Measurements from ENCODE around the gene EZR. TPM values are rescaled to one million over a fixed set of nuclear protein-coding genes. Genes with fewer than 3 reads are reported as not detected.

Gene EZR
- polyA plus RNA-seq, 3 donors = 68.1 to 95.8 (median 86.3) TPM

- peaks cover 47 to 74% of the 10 kb centered on the region in 2 donors for H3K4me1 ChIP-seq (ENCODE audit: control insufficient read depth in 1 of 2, insufficient read depth in 2 of 2, low read length in 2 of 2)
- 16% methylated on average over 4 of the region's 5 CpGs for WGBS (ENCODE audit: insufficient coverage)
- peak overlapping the region; percentile 9 for H3K4me2 ChIP-seq (replicated peaks; ENCODE audit: extremely low read depth, low read length, poor library complexity, severe bottlenecking)
- H3K9me3 ChIP-seq (replicated peaks in 1 of 2; ENCODE audit: control insufficient read depth in 1 of 2, insufficient read depth in 1 of 2, low read length in 2 of 2) = no peaks in the 10 kb centered on the region
- TF ChIP-seq CTCF (IDR thresholded peaks at IDR 0.05) = no peak
- peaks cover 100% of the 10 kb centered on the region for H3K79me2 ChIP-seq (ENCODE audit: insufficient read depth, low read length)
- peak in 1 of 3 donors; percentile 20 for DNase-seq
- Mint-ChIP-seq H3K4me3 (peak overlapping the region; percentile 29 to 63), H3K4me1 (peaks cover 76% of the 10 kb centered on the region), H3K27me3 (ENCODE audit: low read depth in 3 of 3) (no peaks in the 10 kb centered on the region), H3K36me3 (peaks cover 79 to 85% of the 10 kb centered on the region in 2 donors), H3K27ac (peak overlapping the region in 6 of 7 donors; percentile 23 to 85 (median 72)), H3K9me3 (peaks cover 0 to 3% (median 0%) of the 10 kb centered on the region in 7 donors)
- intact Hi-C loops (cut with micrococcal nuclease) = no loop called here
- no peak overlapping the region for H3K9ac ChIP-seq (ENCODE audit: insufficient read depth, low read length, poor library complexity, severe bottlenecking)
- H2AFZ ChIP-seq (ENCODE audit: insufficient read depth, low read depth, low read length, poor library complexity, severe bottlenecking) = no peak overlapping the region
- H3K4me3 ChIP-seq (replicated peaks in 1 of 3; ENCODE audit: low read depth in 2 of 3, low read length in 3 of 3) = peak overlapping the region in 1 of 3 experiments; percentile 7
- peak overlapping the region in 1 of 2 donors; percentile 50 for H3K27ac ChIP-seq (ENCODE audit: low read depth in 1 of 2, low read length in 2 of 2)
- peaks cover 98% of the 10 kb centered on the region for H4K20me1 ChIP-seq (ENCODE audit: insufficient read depth, low read length)
- H3K27me3 ChIP-seq (ENCODE audit: control insufficient read depth in 2 of 2, insufficient read depth in 2 of 2, low read length in 2 of 2) = no peaks in the 10 kb centered on the region
- H3K36me3 ChIP-seq (replicated peaks in 1 of 2; ENCODE audit: control insufficient read depth in 1 of 2, insufficient read depth in 2 of 2, low read length in 2 of 2) = peaks cover 15 to 56% of the 10 kb centered on the region in 2 donors
Observed at GRCh38 chr6:158812611-158813010, 6.6 kb downstream of the EZR start.

GRCh38 chr6:158810155-158811095 is 8.7 kb downstream of the EZR start:
- Histone ChIP-seq H3K36me3 (replicated peaks in 1 of 2; ENCODE audit: control insufficient read depth in 1 of 2, insufficient read depth in 2 of 2, low read length in 2 of 2) (peaks cover 15 to 60% of the 10 kb centered on the region in 2 donors), H3K27ac (ENCODE audit: low read depth in 1 of 2, low read length in 2 of 2) (no peak overlapping the region), H3K79me2 (ENCODE audit: insufficient read depth, low read length) (peaks cover 100% of the 10 kb centered on the region), H3K9me3 (replicated peaks in 1 of 2; ENCODE audit: control insufficient read depth in 1 of 2, insufficient read depth in 1 of 2, low read length in 2 of 2) (no peaks in the 10 kb centered on the region), H3K4me2 (replicated peaks; ENCODE audit: extremely low read depth, low read length, poor library complexity, severe bottlenecking) (no peak overlapping the region), H3K9ac (ENCODE audit: insufficient read depth, low read length, poor library complexity, severe bottlenecking) (no peak overlapping the region), H4K20me1 (ENCODE audit: insufficient read depth, low read length) (peaks cover 98% of the 10 kb centered on the region), H3K27me3 (ENCODE audit: control insufficient read depth in 2 of 2, insufficient read depth in 2 of 2, low read length in 2 of 2) (no peaks in the 10 kb centered on the region), H3K4me1 (ENCODE audit: control insufficient read depth in 1 of 2, insufficient read depth in 2 of 2, low read length in 2 of 2) (peaks cover 31 to 53% of the 10 kb centered on the region in 2 donors), H2AFZ (ENCODE audit: insufficient read depth, low read depth, low read length, poor library complexity, severe bottlenecking) (no peak overlapping the region), H3K4me3 (replicated peaks in 1 of 3; ENCODE audit: low read depth in 2 of 3, low read length in 3 of 3) (no peak overlapping the region)
- no peak for DNase-seq
- H3K4me1 Mint-ChIP-seq = peaks cover 67% of the 10 kb centered on the region
- peak overlapping the region in 4 of 7 donors; percentile 13 to 52 (median 42) for H3K27ac Mint-ChIP-seq
- peaks cover 0 to 3% (median 0%) of the 10 kb centered on the region in 7 donors for H3K9me3 Mint-ChIP-seq
- 33% methylated on average over 1 of the region's 9 CpGs for WGBS (ENCODE audit: insufficient coverage)
- H3K4me3 Mint-ChIP-seq = no peak overlapping the region
- no peaks in the 10 kb centered on the region for H3K27me3 Mint-ChIP-seq (ENCODE audit: low read depth in 3 of 3)
- no peak for TF ChIP-seq CTCF (IDR thresholded peaks at IDR 0.05)
- intact Hi-C loops (cut with micrococcal nuclease) = no loop called here
- H3K36me3 Mint-ChIP-seq = peaks cover 78 to 86% of the 10 kb centered on the region in 2 donors
